GM18907 (cell line): Measurements from ENCODE around the gene CCDC127.
"Not testable (repeated sequence)": the region's sequence is repeated elsewhere in the genome, so short reads cannot be mapped to it uniquely, and the experiment has no call there.

Source experiments
- ATAC-seq: cut with Tn5 transposase; IDR thresholded peaks from one replicate; pipeline ENCODE4 v1.9.1; 2021; ENCODE audit warnings: mild to moderate bottlenecking, moderate library complexity; ENCODE audit not compliant: unreplicated experiment

Gene CCDC127

DNA sequence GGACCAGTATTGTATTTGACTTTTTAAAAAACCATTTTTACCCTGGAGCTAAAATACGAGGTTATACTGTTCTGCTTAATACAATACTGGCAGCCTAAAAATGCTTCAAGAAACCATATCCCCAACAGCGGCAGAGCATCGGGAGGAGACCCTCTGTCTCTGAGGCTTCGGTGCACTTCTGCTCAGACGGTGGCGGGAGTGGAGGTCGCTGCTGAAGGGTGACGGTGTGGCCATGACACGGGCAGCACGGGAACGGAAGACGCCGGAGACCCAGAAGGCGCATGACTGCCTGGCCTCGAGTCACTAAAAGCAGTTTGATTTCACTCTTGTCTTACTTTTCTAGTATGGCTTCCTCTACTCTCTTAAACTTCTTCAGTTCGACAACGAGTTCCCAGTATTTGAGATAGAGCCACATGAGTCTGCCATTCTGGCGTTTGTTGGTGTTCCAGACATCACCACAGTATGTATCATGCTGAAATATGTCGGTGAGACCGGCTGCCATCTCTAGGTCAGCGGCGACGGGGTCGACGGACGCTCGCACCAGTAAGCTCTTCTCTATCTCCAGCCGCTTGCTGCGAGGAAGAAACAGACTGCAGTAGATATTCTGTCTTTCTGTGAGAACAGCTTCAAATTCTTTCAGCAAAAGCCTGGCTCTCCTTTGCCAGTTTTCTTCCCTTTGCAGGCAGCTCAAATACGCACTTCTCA is 12.8 kb downstream of the CCDC127 start:
- no peak for ATAC-seq

DNA sequence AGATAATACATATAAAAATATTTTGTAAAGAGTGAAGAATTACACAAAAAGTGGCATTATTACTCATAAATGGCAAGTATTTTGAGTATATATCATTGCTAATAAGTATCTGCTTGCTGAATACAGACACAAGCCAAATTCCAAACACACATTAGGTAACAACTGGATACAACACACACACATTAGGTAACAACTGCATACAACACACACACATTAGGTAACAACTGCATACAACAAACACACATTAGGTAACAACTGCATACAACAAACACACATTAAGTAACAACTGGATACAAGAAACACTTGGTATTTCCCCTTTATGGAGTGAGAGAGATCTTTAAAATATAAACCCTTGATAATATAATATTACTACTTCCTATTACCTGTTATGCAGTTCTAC is 13.5 kb downstream of the CCDC127 start:
- no peak for ATAC-seq

DNA sequence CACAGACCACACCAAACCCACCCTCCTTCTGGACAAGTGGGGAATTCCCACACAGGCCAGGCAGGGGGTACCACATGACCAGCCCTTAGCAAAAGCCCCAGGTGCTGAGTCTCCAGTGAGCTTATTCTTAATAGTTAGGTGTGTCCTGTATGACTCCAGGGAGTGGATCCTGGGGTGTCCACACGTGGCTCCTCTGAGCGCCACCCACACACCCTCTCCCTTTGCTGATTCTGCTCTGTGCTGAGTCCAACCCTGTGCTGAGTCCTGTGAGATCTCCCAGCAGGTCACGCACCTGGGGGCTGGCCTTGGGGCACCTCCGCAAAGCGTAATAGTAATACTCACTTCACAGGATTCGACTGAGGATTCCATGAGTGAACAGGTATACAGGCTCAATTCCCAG is 14.0 kb downstream of the CCDC127 start:
- no peak for ATAC-seq

DNA sequence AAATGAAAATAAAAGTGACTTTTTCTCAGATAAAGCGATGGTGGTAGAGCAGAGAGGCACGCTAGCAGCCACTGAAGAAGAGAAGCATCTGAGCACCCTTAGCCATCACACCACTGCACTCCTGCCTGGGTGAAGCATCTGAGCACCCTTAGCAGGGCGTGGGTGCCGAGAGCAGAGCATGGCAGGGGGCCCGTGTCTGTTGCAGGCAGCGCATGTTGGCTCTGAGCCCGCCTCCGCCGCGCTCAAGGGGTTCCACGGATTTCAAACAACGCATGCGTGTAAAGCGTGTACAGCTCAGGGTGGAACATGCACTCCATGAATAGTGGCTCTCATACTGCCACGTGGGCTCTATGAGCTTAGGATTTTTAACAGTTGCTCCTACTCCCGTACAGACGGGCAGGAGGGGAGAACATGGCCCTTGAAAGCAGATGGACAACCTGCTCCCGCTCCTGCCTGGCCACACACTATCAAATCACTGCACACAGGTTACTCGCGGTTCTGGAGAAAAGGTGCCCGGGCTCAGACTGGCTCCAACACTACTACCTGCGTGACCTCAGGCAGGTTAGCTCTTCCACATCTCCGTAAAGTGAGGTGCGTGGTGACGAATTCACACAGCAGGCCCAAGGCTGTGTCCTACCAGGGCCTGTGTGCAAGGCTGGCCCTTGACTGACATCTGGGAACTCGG is 14.6 kb downstream of the CCDC127 start:
- no peak for ATAC-seq

DNA sequence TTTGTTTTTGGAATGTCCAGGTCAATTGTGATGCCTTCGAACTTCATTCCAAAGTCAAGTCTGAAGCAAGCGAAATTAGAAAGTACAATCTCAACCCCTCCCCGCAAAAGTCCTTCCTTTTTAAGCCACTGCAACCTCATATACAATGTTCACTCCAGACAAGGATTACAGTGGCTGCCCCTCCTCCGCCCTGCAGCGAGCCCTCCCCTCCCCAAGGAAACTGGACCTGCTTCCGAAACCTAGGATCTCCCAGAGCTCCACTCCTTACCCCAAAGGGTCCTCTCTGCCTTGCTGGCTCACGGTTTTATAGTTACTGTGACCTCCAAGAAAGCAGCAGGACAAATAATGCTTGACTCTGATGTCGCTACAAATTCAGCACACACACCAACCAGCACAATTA is 16.3 kb downstream of the CCDC127 start:
- no peak for ATAC-seq

- ATAC-seq: no peak
Observed at GRCh38 chr5:200985-201384, 17.0 kb downstream of the CCDC127 start.

DNA sequence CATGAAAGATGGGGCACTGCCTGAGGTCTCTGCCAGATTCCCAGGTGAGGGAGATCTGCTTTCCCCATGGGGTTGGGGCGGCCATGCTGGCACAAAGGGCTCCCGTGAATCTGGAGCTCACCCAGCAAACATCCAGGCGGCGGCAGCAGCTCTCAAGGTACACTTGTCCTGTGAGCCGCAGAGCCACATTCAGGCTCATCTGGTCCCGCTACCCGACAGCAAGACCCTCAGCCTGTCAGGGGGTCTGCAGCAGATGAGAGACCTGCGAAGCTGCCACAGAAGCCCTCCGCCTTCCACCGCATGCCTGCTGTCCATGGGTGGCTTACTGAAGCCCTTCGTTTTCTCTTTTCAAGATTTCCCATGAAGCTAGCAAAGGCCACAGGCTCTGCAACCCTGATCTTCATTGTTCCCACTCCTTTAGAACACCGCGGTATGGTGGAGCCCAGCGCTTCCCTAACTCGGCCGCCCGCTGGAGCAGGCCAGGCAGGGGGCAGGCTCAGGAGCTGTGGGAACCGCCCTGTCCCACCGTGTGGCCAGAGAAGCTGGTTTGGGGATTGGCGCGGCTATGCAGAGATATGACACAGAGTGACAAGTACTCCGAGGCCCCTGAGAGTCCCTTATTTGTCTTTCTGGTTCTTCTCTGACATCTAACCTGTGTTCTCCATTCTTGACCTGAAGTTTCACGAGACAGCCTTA is 17.9 kb downstream of the CCDC127 start:
- no peak for ATAC-seq

DNA sequence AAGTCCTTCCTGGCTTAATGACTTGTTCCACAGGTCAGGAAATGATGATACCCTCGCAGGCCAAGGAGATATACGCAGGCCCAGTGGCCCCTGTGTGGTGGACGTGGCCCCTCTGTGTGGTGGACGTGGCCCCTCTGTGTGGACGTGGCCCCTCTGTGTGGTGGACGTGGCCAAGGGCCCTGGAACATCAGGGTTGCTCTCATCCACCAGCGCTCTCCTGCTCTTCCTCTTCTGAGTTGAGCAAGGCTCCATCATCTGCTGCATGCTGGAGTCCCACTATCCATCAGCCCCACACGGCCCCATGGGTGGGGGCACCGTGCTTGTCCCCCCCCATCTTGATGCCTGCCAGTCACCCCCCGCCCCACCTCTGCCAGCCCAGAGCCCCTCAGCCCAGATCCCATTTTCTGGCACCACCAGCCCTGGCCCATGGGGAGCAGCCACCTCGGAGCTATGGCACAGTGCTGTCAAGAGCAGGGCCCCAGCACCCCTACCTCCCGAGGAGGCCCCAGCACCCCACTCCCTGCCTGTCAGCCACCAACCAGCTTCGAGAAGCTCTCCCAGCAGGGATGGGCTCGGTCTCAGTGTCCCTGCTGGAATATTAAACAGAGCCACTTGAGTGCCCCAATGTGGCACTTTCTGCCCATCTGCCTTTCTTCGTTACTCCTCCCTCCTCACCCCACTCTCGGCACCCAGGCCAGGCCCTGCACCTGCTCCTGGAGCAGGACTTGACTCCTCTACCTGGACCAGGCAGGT is 18.6 kb downstream of the CCDC127 start:
- ATAC-seq: no peak

DNA sequence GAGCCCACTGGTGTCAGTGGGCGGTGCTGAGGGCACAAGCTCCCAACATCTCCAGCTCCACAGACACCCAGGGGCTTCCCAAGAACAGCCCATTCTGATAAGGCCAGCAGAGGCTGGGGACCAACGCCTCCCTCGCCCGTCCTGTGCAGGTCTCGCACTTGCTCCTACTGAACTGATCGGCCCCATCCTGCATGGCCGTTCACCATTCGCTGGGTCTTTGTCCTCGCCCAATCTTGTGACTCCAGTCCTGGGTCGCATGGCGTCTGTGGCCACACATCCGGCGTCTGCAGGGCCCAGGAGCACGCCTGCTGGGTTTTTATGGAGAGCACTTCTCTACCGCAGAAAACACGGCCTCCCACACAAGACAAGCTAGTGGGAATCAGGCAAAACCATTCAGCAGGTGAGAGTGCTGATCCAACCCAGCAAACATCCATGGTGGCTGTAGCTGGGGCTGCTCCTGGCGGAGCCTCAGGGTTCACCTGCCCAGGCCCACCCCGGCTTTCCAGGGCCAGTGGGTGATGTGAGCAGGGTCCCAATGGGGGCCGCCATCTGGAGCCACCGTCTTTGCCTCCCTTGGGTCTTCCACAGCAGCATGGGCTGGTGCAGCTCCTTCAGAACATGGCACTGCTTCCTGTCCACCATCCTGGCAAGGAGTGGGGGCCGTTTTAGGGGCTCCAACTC is 19.3 kb downstream of the CCDC127 start:
- ATAC-seq: no peak

DNA sequence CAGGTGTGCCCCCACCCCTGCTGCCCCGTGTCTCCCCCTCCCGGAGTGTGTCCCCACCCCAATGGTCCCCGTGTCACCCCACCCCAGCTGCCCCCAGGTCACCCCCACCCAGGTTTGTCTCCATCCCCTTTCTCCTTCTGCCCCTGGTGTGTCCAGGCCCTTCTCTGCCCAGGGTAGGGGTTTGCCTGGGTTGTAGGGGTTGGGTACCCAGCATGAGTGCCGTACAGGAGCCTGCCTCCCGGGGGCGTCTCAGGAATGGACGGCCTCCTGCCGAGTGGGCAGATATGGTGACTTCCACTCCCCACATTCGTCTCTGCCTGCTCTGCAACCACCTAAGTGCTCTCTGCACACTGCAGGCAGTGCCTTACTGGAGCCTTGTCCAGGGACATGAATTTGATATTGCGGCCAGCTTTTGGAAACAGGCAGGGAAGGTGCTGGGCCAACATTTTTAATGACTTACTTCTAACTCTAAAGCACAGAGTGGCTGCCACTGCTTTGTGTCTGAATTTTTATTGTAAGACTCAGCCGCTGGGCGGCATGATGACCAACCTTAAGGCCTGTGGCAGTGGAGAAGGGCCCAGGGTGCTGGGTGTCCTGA is 20.0 kb downstream of the CCDC127 start:
- ATAC-seq: no peak

GRCh38 chr5:197031-197430 is 20.9 kb downstream of the CCDC127 start:
- not testable (repeated sequence) for ATAC-seq

GRCh38 chr5:196350-196749 is 21.6 kb downstream of the CCDC127 start:
- ATAC-seq: no peak

DNA sequence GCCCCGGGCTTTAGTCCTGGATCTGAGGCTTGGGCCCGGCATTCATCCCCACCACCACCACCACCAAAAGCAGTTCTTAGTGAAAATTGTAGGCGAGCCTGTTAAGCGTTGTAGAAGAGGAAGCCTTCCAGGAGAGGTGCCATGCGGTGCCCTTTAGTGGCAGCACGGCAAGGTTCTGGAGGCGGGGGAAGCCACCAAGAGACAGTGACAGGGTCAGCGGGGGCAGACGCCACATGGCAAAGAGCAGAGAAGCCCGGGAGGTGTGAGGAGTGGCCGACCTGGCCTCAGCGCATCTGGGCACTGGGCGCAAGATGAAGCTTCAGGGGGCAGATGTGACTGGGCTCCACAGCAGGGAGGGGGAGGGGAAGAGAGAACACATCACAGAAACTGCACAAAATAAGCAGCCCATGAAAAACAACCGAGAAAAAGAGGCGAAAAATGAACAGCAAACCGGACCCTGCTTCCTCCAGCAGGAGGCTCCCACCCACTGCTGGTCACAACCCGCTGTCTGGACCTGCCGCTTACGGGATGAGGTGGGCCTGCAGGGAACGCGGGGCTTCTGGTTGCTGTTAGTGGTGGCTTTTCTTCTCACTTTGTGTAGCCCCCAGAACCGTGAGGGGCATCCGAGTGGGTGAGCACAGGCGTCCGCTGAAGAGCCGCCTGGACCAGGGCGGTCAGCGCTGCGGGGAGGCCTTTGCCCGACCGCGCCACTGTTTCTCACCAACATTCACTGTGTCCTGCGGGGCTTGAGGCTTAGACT is 22.4 kb downstream of the CCDC127 start:
- ATAC-seq: no peak

- no peak for ATAC-seq
Observed at GRCh38 chr5:194603-195209, 23.2 kb downstream of the CCDC127 start.

GRCh38 chr5:194102-194501 is 23.9 kb downstream of the CCDC127 start:
- ATAC-seq: no peak

DNA sequence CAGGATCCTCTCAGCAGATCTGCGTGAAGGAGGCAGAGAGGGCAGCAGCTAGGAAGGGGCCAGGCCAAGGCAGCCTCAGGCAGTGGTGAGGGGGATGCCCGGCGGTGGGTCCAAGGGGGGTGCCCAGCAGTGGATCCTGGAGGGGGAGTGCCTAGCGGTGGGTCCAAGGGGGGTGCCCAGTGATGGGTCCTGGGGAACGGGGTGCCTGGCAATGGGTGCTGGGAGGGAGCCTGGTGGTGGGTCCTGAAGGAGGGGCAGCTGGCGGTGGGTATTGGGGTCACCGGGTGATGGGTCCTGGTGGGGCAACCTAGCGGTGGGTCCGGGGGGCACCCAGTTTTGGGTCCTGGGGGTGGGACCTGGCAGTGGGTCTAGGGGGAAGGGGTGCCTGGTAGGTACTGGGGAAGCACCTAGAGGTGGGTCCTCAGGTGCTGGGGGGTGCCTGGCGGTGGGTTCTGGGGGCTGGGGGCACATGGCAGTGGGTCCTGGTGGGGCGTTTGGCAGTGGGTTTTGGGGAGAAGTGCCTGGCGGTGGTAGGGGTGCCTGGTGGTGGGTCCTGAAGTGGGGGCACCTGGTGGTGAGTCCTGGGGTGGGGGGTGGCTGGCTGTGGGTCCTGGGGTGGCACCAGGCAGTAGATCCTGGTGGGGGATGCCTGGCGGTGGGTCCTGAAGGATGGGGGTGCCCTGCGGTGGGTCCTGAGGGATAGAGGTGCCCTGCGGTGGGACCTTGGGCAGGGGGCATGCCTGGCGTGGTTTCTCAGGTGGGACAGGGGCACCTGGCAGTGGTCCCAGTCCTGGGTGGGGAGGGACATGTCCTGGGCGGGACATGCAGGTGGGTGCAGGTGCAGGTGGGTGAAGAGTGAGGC is 24.8 kb downstream of the CCDC127 start:
- no peak for ATAC-seq

- no peak for ATAC-seq
Observed at GRCh38 chr5:192691-192969, 25.3 kb downstream of the CCDC127 start.

- ATAC-seq: no peak
Observed at GRCh38 chr5:191949-192690, 25.8 kb downstream of the CCDC127 start.
